Parathyroid adenoma (tissue), 2 donors: ENCODE data around the gene SORBS1.
"Not testable (repeated sequence)": the region's sequence is repeated elsewhere in the genome, so short reads cannot be mapped to it uniquely, and the experiment has no call there.

Experiments
- H2AFZ ChIP-seq: fragments of 300-600 bp; sonication (generic); one replicate; pipeline ENCODE4 v1.7.0; 2017; ENCODE audit warnings: antibody characterized with exemption, mild to moderate bottlenecking
- H3K27ac ChIP-seq: fragments of 300-600 bp; sonication (generic); one replicate; pipeline ENCODE4 v1.7.0; 2017
- H3K27me3 ChIP-seq: fragments of 300-600 bp; sonication (generic); one replicate; pipeline ENCODE4 v1.7.0; 2017; ENCODE audit warnings: low read length; ENCODE audit not compliant: control insufficient read depth, insufficient read depth
- H3K36me3 ChIP-seq: fragments of 300-600 bp; sonication (generic); one replicate; pipeline ENCODE4 v1.7.0; 2017; ENCODE audit warnings: low read length; ENCODE audit not compliant: control insufficient read depth, insufficient read depth
- H3K4me1 ChIP-seq: fragments of 300-600 bp; sonication (generic); one replicate; pipeline ENCODE4 v1.7.0; 2017; ENCODE audit warnings: control low read depth
- H3K4me2 ChIP-seq: fragments of 300-600 bp; sonication (generic); one replicate; pipeline ENCODE4 v1.7.0; 2017; ENCODE audit warnings: low read length
- H3K4me3 ChIP-seq: fragments of 300-600 bp; sonication (generic); one replicate; pipeline ENCODE4 v1.7.0; 2017; ENCODE audit warnings: low read depth, low read length
- H3K79me2 ChIP-seq: fragments of 300-600 bp; sonication (generic); one replicate; pipeline ENCODE4 v1.7.0; 2017; ENCODE audit warnings: control low read depth
- H3K9ac ChIP-seq: fragments of 300-600 bp; sonication (generic); one replicate; pipeline ENCODE4 v1.7.0; 2017; ENCODE audit warnings: mild to moderate bottlenecking
- H3K9me3 ChIP-seq: fragments of 300-600 bp; sonication (generic); one replicate; pipeline ENCODE4 v1.7.0; 2017; ENCODE audit warnings: low read length; ENCODE audit not compliant: control insufficient read depth
- TF ChIP-seq, protein P1 (sequence below): fragments of 300-600 bp; sonication (generic); IDR thresholded peaks from one replicate; pipeline ENCODE4 v1.7.0; 2017; ENCODE audit warnings: antibody characterized with exemption, mild to moderate bottlenecking
- donor health status: primary hyperparathyroidism.

The SORBS1 gene

GRCh38 chr10:95350830-95351228, 210.3 kb downstream of the SORBS1 start:
- Histone ChIP-seq H3K36me3 (no peaks in the 10 kb centered on the region), H2AFZ (no peak overlapping the region)

DNA sequence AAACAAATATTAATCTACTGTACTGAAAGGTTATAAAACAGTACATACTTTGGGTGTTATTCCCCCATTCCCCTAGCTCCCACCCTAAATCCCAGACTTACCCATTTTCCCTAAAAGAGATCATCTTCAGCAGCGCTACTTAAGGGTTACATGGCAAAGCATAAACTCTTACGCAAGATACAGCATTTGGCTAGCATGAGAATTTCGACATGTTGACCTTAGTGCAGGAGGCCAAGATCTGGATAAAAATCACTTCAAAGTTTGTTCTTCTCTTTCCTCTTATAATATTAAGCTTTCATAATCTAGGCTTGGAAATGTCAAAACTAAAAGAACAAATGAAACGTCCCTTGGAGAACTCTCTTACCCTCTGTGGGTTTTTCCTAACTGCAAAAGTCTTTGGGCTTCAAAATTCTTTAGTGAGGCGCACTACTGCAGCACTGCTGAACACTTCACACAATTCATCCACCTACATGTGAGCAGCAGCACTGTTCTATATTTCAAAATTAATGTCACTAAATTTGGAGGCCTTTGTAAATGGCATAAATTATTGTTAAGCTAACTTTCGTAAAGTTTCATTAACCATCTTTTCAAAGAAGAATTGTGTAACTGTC, 210.8 kb downstream of the SORBS1 start:
- H3K4me3 ChIP-seq, result no peak overlapping the region
- H3K4me1 ChIP-seq, result no peaks in the 10 kb centered on the region
- H2AFZ ChIP-seq, result no peak overlapping the region
- H3K27ac ChIP-seq, result no peak overlapping the region
- H3K9ac ChIP-seq, result no peak overlapping the region
- H3K79me2 ChIP-seq, result no peaks in the 10 kb centered on the region
- H3K4me2 ChIP-seq, result no peak overlapping the region
- H3K27me3 ChIP-seq, result no peaks in the 10 kb centered on the region
- TF ChIP-seq, protein P1, sequence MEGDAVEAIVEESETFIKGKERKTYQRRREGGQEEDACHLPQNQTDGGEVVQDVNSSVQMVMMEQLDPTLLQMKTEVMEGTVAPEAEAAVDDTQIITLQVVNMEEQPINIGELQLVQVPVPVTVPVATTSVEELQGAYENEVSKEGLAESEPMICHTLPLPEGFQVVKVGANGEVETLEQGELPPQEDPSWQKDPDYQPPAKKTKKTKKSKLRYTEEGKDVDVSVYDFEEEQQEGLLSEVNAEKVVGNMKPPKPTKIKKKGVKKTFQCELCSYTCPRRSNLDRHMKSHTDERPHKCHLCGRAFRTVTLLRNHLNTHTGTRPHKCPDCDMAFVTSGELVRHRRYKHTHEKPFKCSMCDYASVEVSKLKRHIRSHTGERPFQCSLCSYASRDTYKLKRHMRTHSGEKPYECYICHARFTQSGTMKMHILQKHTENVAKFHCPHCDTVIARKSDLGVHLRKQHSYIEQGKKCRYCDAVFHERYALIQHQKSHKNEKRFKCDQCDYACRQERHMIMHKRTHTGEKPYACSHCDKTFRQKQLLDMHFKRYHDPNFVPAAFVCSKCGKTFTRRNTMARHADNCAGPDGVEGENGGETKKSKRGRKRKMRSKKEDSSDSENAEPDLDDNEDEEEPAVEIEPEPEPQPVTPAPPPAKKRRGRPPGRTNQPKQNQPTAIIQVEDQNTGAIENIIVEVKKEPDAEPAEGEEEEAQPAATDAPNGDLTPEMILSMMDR, result no peak
- no peaks in the 10 kb centered on the region for H3K9me3 ChIP-seq
- no peaks in the 10 kb centered on the region for H3K36me3 ChIP-seq

More at GRCh38 chr10:95350830-95351228, 210.3 kb downstream of the SORBS1 start:
- Histone ChIP-seq H3K4me1 (no peaks in the 10 kb centered on the region), H3K9me3 (no peaks in the 10 kb centered on the region), H3K4me2 (no peak overlapping the region), H3K27ac (no peak overlapping the region), H3K79me2 (no peaks in the 10 kb centered on the region), H3K27me3 (no peaks in the 10 kb centered on the region), H3K9ac (no peak overlapping the region), H3K4me3 (no peak overlapping the region)
- TF ChIP-seq, protein P1, result no peak

- H2AFZ ChIP-seq, H3K36me3 ChIP-seq, H3K27ac ChIP-seq: not testable (repeated sequence)
Observed at GRCh38 chr10:95347402-95347766, 213.8 kb downstream of the SORBS1 start.

GRCh38 chr10:95346715-95347401, 214.3 kb downstream of the SORBS1 start:
- no peak overlapping the region for H2AFZ ChIP-seq

More at GRCh38 chr10:95347402-95347766, 213.8 kb downstream of the SORBS1 start:
- H3K9ac ChIP-seq, H3K9me3 ChIP-seq, H3K4me3 ChIP-seq, H3K4me1 ChIP-seq, H3K27me3 ChIP-seq, H3K79me2 ChIP-seq, H3K4me2 ChIP-seq: not testable (repeated sequence)

GRCh38 chr10:95343573-95343972, 217.6 kb downstream of the SORBS1 start:
- Histone ChIP-seq H3K27ac (no peak overlapping the region), H3K4me3 (no peak overlapping the region), H3K9me3 (no peaks in the 10 kb centered on the region), H3K4me1 (no peaks in the 10 kb centered on the region), H3K4me2 (no peak overlapping the region), H3K27me3 (no peaks in the 10 kb centered on the region), H2AFZ (no peak overlapping the region), H3K79me2 (no peaks in the 10 kb centered on the region), H3K9ac (no peak overlapping the region), H3K36me3 (no peaks in the 10 kb centered on the region)
- TF ChIP-seq, protein P1, result no peak

More at GRCh38 chr10:95346715-95347401, 214.3 kb downstream of the SORBS1 start:
- Histone ChIP-seq H3K9ac (no peak overlapping the region), H3K27me3 (no peaks in the 10 kb centered on the region), H3K4me2 (no peak overlapping the region), H3K4me1 (no peaks in the 10 kb centered on the region), H3K27ac (no peak overlapping the region), H3K36me3 (no peaks in the 10 kb centered on the region), H3K9me3 (no peaks in the 10 kb centered on the region), H3K4me3 (no peak overlapping the region), H3K79me2 (no peaks in the 10 kb centered on the region)
- TF ChIP-seq, protein P1, result no peak
